HEK293 (cell line): ENCODE data around the gene FOXE3.

Source experiments
- CTCF ChIP-seq: fragments of 450-650 bp; formaldehyde crosslinking; IDR thresholded peaks from 2 replicates; pipeline ENCODE4 v1.5.1; 2016; ENCODE audit warnings: missing biosample characterization, missing genetic modification characterization
- EGR2 ChIP-seq: fragments of 450-650 bp; formaldehyde crosslinking; IDR thresholded peaks from 2 replicates; pipeline ENCODE4 v1.5.1; 2016; ENCODE audit warnings: low read depth, missing biosample characterization, missing genetic modification characterization
- GLI4 ChIP-seq: fragments of 450-650 bp; formaldehyde crosslinking; IDR thresholded peaks from 2 replicates; pipeline ENCODE4 v1.5.1; 2016; ENCODE audit warnings: missing biosample characterization, missing genetic modification characterization
- HOXA7 ChIP-seq: sonication (generic); formaldehyde crosslinking; IDR thresholded peaks from 2 replicates; pipeline ENCODE4 v1.8.1; 2022; ENCODE audit warnings: missing genetic modification reagents, borderline replicate concordance
- OSR2 ChIP-seq: fragments of 450-650 bp; formaldehyde crosslinking; IDR thresholded peaks from 2 replicates; pipeline ENCODE4 v1.5.1; 2016; ENCODE audit warnings: missing biosample characterization, missing genetic modification characterization
- REST ChIP-seq: fragments of 450-650 bp; formaldehyde crosslinking; IDR thresholded peaks from 2 replicates; pipeline ENCODE4 v1.5.1; 2016; ENCODE audit warnings: missing biosample characterization, missing genetic modification characterization
- TF ChIP-seq, protein P1 (sequence below): fragments of 450-650 bp; formaldehyde crosslinking; IDR thresholded peaks from 2 replicates; pipeline ENCODE4 v1.5.1; 2016; ENCODE audit warnings: missing biosample characterization, missing genetic modification characterization

- TF ChIP-seq OSR2 (tag by site-specific recombination) (no peak), HOXA7 (CRISPR knock-in tag) (no peak), GLI4 (tag by site-specific recombination) (no peak), EGR2 (tag by site-specific recombination) (no peak), CTCF (tag by site-specific recombination) (no peak), REST (tag by site-specific recombination) (no peak)
- TF ChIP-seq, protein P1, sequence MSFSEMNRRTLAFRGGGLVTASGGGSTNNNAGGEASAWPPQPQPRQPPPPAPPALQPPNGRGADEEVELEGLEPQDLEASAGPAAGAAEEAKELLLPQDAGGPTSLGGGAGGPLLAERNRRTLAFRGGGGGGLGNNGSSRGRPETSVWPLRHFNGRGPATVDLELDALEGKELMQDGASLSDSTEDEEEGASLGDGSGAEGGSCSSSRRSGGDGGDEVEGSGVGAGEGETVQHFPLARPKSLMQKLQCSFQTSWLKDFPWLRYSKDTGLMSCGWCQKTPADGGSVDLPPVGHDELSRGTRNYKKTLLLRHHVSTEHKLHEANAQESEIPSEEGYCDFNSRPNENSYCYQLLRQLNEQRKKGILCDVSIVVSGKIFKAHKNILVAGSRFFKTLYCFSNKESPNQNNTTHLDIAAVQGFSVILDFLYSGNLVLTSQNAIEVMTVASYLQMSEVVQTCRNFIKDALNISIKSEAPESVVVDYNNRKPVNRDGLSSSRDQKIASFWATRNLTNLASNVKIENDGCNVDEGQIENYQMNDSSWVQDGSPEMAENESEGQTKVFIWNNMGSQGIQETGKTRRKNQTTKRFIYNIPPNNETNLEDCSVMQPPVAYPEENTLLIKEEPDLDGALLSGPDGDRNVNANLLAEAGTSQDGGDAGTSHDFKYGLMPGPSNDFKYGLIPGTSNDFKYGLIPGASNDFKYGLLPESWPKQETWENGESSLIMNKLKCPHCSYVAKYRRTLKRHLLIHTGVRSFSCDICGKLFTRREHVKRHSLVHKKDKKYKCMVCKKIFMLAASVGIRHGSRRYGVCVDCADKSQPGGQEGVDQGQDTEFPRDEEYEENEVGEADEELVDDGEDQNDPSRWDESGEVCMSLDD (tag by site-specific recombination): no peak
Measured at GRCh38 chr1:47386268-47386667, 29.8 kb upstream of the FOXE3 start.
